Natural killer cell (primary cell): Measurements from ENCODE around the gene VEZT. TPM values are rescaled to one million over a fixed set of nuclear protein-coding genes. Genes with fewer than 3 reads are reported as not detected.

ENCODE experiments used
- ATAC-seq, 3 donors: fragments of 150-1000 bp in 2 of 3; fragments of 200-7000 bp in 1 of 3; cut with Tn5 transposase; 1 replicate in 1 of 3; 2 replicates in 2 of 3; pipeline ENCODE4 v1.10.0; 2021; ENCODE audit warnings: mild to moderate bottlenecking in 2 of 3, moderate library complexity in 2 of 3
- DNase-seq, 2 donors: peaks; one replicate each; pipeline versions ENCODE4 v3.0.0 to v3.0.0-alpha.2; 2013 to 2021; ENCODE audit warnings: mixed read lengths in 1 of 2
- H3K27ac ChIP-seq: one replicate; pipeline ENCODE4 v1.5.1; 2013; ENCODE audit warnings: mild to moderate bottlenecking, low read length
- H3K27me3 ChIP-seq: one replicate; pipeline ENCODE4 v1.6.1; 2013; ENCODE audit warnings: low read length; ENCODE audit not compliant: control insufficient read depth, insufficient read depth
- H3K36me3 ChIP-seq: one replicate; pipeline ENCODE4 v1.6.1; 2013; ENCODE audit warnings: low read length; ENCODE audit not compliant: control insufficient read depth, insufficient read depth
- H3K4me1 ChIP-seq: one replicate; pipeline ENCODE4 v1.6.1; 2013; ENCODE audit warnings: low read length; ENCODE audit not compliant: control insufficient read depth, insufficient read depth
- H3K4me3 ChIP-seq: one replicate; pipeline ENCODE4 v1.5.1; 2013; ENCODE audit warnings: low read length
- H3K9me3 ChIP-seq: one replicate; pipeline ENCODE4 v1.6.1; 2013; ENCODE audit warnings: low read length; ENCODE audit not compliant: control insufficient read depth, insufficient read depth
- H3K27ac Mint-ChIP-seq, 2 donors: one replicate each; pipeline ENCODE4 v1.8.0; 2022; ENCODE audit warnings: mild to moderate bottlenecking in 2 of 2, mixed read lengths in 2 of 2, moderate library complexity in 1 of 2
- H3K27me3 Mint-ChIP-seq, 2 donors: one replicate each; pipeline ENCODE4 v1.8.0; 2022; ENCODE audit warnings: low read depth in 2 of 2, mixed read lengths in 2 of 2
- H3K36me3 Mint-ChIP-seq: one replicate; pipeline ENCODE4 v1.8.0; 2022; ENCODE audit warnings: mixed read lengths
- H3K4me1 Mint-ChIP-seq, 2 donors: one replicate each; pipeline ENCODE4 v1.8.0; 2022; ENCODE audit warnings: mixed read lengths in 2 of 2
- H3K4me3 Mint-ChIP-seq: one replicate; pipeline ENCODE4 v1.8.0; 2022; ENCODE audit warnings: mild to moderate bottlenecking, moderate library complexity, mixed read lengths
- H3K9me3 Mint-ChIP-seq, 2 donors: one replicate each; pipeline ENCODE4 v1.8.0; 2022; ENCODE audit warnings: mixed read lengths in 2 of 2
- CTCF ChIP-seq: fragments of 200-600 bp; IDR thresholded peaks from one replicate; pipeline ENCODE4 v1.8.0; 2022; ENCODE audit warnings: antibody characterized with exemption
- WGBS: methylation state at CpG from one replicate; pipeline ENCODE4 v1.1.7; 2013; ENCODE audit warnings: missing lambda C conversion rate; ENCODE audit not compliant: insufficient coverage; 5-methylcytosine and 5-hydroxymethylcytosine counted together
- intact Hi-C: fragments of 100-400 bp; cut with micrococcal nuclease; formaldehyde crosslinking; loops from one replicate; pipeline ENCODE4 v1.14.2; 2022
- total RNA-seq, 4 donors: library from RNA; stranded (reverse); fragments of 120-200 nt in 1 of 4; gene quantifications; one replicate each; pipeline versions ENCODE4 v1.2.3 to v1.2.4, GENCODE V29; 2013 to 2022

Gene VEZT
- total RNA-seq, 3 donors from 2014 or later (not counting 1 experiment from before 2014, with no cell fraction given): 32.7 to 37.0 (median 35.1) TPM

DNA sequence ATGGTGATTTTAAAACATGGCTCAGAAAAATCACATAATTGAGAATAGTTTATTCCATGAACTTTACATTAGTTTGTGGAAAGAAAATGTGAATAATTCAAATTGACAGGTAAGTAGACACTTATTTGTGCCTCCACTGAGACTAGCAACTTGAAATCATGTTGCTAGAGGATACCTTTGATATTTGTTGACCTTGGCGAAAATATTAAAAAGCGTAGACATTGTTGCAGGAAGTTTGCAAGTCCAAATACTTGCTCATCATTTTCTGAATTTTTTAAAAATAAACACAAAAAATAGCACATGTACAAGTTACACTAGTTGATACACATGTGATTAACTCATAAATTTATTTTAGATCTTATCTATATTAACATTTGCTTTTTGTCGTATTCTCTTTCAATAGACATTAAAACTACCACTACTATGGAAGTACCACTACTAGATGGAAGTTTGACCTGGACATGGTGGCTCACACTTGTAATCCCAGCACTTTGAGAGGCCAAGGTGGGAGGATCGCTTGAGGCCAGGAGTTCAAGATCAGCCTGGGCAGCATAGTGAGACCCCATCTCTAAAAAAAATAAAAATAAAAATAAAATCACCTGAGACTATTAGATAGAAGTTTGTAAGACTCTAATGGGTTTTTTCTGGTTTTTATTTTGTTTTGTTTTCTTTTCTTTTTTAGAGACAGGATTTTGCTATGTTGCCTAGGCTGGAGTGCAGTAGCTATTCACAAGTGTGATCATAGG is 24.3 kb downstream of the VEZT start:
- peaks cover 30 to 38% of the 10 kb centered on the region in 2 donors for H3K4me1 Mint-ChIP-seq
- Histone ChIP-seq H3K36me3 (peaks cover 3% of the 10 kb centered on the region), H3K9me3 (no peaks in the 10 kb centered on the region), H3K27ac (no peak overlapping the region), H3K4me1 (peaks cover 7% of the 10 kb centered on the region), H3K27me3 (no peaks in the 10 kb centered on the region), H3K4me3 (no peak overlapping the region)
- DNase-seq (no peak), ATAC-seq (no peak)
- WGBS: 100% methylated on average over 2 of the region's 4 CpGs
- intact Hi-C loops: no loop called here
- no peak overlapping the region for H3K4me3 Mint-ChIP-seq
- no peak overlapping the region for H3K27ac Mint-ChIP-seq
- H3K36me3 Mint-ChIP-seq: no peaks in the 10 kb centered on the region
- no peaks in the 10 kb centered on the region for H3K9me3 Mint-ChIP-seq
- no peak for TF ChIP-seq CTCF
- H3K27me3 Mint-ChIP-seq: no peaks in the 10 kb centered on the region

DNA sequence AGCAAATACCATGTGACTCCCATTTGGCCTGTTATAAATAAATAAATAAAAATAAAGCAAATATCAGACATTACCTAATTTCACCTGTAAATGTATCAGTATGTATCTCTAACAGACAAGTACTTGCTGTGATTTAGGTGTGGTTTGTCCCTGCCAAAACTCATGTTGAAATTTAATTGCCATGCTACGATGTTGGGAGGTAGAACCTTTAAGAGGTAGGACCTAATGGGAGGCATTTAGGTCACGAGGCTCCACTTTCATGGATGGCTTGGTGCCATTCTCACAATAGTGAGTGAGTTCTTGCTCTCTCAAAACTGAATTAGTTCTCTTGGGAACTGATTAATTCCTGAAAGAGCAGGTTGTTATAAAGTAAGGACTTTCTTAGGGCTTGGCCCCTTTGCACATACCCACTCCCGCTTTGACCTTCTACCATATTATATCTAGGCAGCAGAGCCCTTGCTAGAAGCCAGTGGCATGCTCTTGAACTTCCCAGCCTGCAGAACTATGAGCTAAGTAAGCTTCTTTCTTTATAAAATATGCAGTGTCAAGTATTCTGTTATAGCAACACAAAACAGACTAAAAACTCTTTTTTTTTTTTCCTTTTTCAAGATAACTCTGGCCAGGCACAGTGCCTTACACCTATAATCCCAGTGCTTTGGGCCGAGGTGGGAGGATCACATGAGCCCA is 26.0 kb downstream of the VEZT start:
- intact Hi-C loops: no loop called here
- Histone ChIP-seq H3K4me3 (no peak overlapping the region), H3K9me3 (no peaks in the 10 kb centered on the region), H3K36me3 (peaks cover 3% of the 10 kb centered on the region), H3K4me1 (peaks cover 7% of the 10 kb centered on the region), H3K27ac (no peak overlapping the region), H3K27me3 (no peaks in the 10 kb centered on the region)
- H3K27ac Mint-ChIP-seq: no peak overlapping the region
- no peak for TF ChIP-seq CTCF
- DNase-seq (no peak), ATAC-seq (no peak)
- WGBS: 100% methylated on average over 4 of the region's 4 CpGs
- no peak overlapping the region for H3K4me3 Mint-ChIP-seq
- H3K27me3 Mint-ChIP-seq: no peaks in the 10 kb centered on the region
- no peaks in the 10 kb centered on the region for H3K36me3 Mint-ChIP-seq
- peaks cover 27 to 28% of the 10 kb centered on the region in 2 donors for H3K4me1 Mint-ChIP-seq
- no peaks in the 10 kb centered on the region for H3K9me3 Mint-ChIP-seq

- no peak for DNase-seq
- peaks cover 7% of the 10 kb centered on the region for H3K4me1 ChIP-seq
- ATAC-seq: no peak
- intact Hi-C loops: no loop called here
- Mint-ChIP-seq H3K4me3 (no peak overlapping the region), H3K9me3 (no peaks in the 10 kb centered on the region), H3K36me3 (no peaks in the 10 kb centered on the region), H3K4me1 (peaks cover 23 to 27% of the 10 kb centered on the region in 2 donors), H3K27me3 (no peaks in the 10 kb centered on the region), H3K27ac (no peak overlapping the region)
- peaks cover 3% of the 10 kb centered on the region for H3K36me3 ChIP-seq
- WGBS: 71% methylated on average over 3 of the region's 3 CpGs
- no peak overlapping the region for H3K4me3 ChIP-seq
- H3K9me3 ChIP-seq: no peaks in the 10 kb centered on the region
- no peak overlapping the region for H3K27ac ChIP-seq
- no peak for TF ChIP-seq CTCF
- no peaks in the 10 kb centered on the region for H3K27me3 ChIP-seq
Measured at GRCh38 chr12:95244350-95244749, 26.7 kb downstream of the VEZT start.
